Measurements from ENCODE around the gene UBAC2. TPM values are rescaled to one million over a fixed set of nuclear protein-coding genes. Genes with fewer than 3 reads are reported as not detected.

The UBAC2 gene
- total RNA-seq, 1 donor from 2014 or later = 57.7 TPM

- Histone ChIP-seq H3K9me3 (no peaks in the 10 kb centered on the region), H3K4me1 (peaks cover 17% of the 10 kb centered on the region), H3K27me3 (no peaks in the 10 kb centered on the region), H3K36me3 (peaks cover 0 to 9% of the 10 kb centered on the region in 2 donors), H3K27ac (no peak overlapping the region), H3K4me3 (no peak overlapping the region)
- TF ChIP-seq POLR2AphosphoS5 (IDR thresholded peaks at IDR 0.05; ENCODE audit: insufficient read depth in 1 of 2, low read depth in 1 of 2) (no peak), POLR2A (IDR thresholded peaks at IDR 0.05) (no peak), CTCF (IDR thresholded peaks at IDR 0.05) (no peak)
- DNase-seq (ENCODE audit: extremely low spot score in 2 of 2) = no peak
- intact Hi-C loops (cut with DNase I) = no loop called here
These were observed 153.2 kb downstream of the UBAC2 start for GRCh38 chr13:99353836-99354235.

GRCh38 chr13:99354371-99354951, 153.8 kb downstream of the UBAC2 start:
- intact Hi-C loops (cut with DNase I) = no loop called here
- peaks cover 17% of the 10 kb centered on the region for H3K4me1 ChIP-seq
- H3K36me3 ChIP-seq = peaks cover 0 to 10% of the 10 kb centered on the region in 2 donors
- no peak for DNase-seq (ENCODE audit: extremely low spot score in 2 of 2)
- no peak overlapping the region for H3K27ac ChIP-seq
- TF ChIP-seq POLR2A (IDR thresholded peaks at IDR 0.05) (no peak), CTCF (IDR thresholded peaks at IDR 0.05) (no peak), POLR2AphosphoS5 (IDR thresholded peaks at IDR 0.05; ENCODE audit: insufficient read depth in 1 of 2, low read depth in 1 of 2) (no peak)
- H3K9me3 ChIP-seq = no peaks in the 10 kb centered on the region
- no peak overlapping the region for H3K4me3 ChIP-seq
- no peaks in the 10 kb centered on the region for H3K27me3 ChIP-seq

GRCh38 chr13:99355267-99356011, 154.8 kb downstream of the UBAC2 start:
- Histone ChIP-seq H3K36me3 (peaks cover 0 to 10% of the 10 kb centered on the region in 2 donors), H3K4me1 (peaks cover 17% of the 10 kb centered on the region), H3K27ac (peak overlapping the region; percentile 12), H3K27me3 (no peaks in the 10 kb centered on the region), H3K9me3 (no peaks in the 10 kb centered on the region), H3K4me3 (no peak overlapping the region)
- DNase-seq (ENCODE audit: extremely low spot score in 2 of 2) = no peak
- no peak for TF ChIP-seq POLR2AphosphoS5 (IDR thresholded peaks at IDR 0.05; ENCODE audit: insufficient read depth in 1 of 2, low read depth in 1 of 2)
- no peak for TF ChIP-seq CTCF (IDR thresholded peaks at IDR 0.05)
- intact Hi-C loops (cut with DNase I) = no loop called here

- DNase-seq (ENCODE audit: extremely low spot score in 2 of 2) = no peak
- Histone ChIP-seq H3K27ac (peak overlapping the region; percentile 12), H3K9me3 (no peaks in the 10 kb centered on the region), H3K4me3 (no peak overlapping the region), H3K36me3 (peaks cover 0 to 10% of the 10 kb centered on the region in 2 donors), H3K27me3 (no peaks in the 10 kb centered on the region), H3K4me1 (peaks cover 17% of the 10 kb centered on the region)
- TF ChIP-seq POLR2AphosphoS5 (IDR thresholded peaks at IDR 0.05; ENCODE audit: insufficient read depth in 1 of 2, low read depth in 1 of 2) (no peak), POLR2A (IDR thresholded peaks at IDR 0.05) (no peak), CTCF (IDR thresholded peaks at IDR 0.05) (no peak)
- intact Hi-C loops (cut with DNase I) = no loop called here
These were observed 155.3 kb downstream of the UBAC2 start for GRCh38 chr13:99356012-99356261.
